ENCODE measurements around the gene GIMAP6.

GIMAP6 gene

DNA sequence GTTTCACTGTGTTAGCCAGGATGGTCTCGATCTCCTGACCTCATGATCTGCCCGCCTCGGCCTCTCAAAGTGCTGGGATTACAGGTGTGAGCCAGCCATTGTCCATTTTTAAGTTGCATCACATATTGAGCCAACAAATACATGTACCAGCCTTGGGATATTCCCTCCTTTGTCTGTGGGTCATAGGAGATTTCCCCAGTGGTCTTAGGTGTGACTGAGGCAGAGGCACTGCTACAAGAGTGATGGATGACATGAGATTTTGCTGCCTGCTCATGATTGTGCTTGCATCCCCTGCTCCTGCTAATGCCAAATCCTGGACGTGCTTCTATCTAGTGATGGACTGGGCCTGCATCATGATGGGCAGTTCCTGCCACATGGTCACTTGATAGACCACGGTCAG, 10.7 kb upstream of the GIMAP6 start:
- no peak overlapping the region for H3K4me3 ChIP-seq (replicated peaks; ENCODE audit: insufficient read depth, low read length)
- no peak overlapping the region for H3K27ac ChIP-seq (replicated peaks)
- no peak for TF ChIP-seq GABPA (IDR thresholded peaks at IDR 0.05; ENCODE audit: low read depth)
- TF ChIP-seq, protein P1, sequence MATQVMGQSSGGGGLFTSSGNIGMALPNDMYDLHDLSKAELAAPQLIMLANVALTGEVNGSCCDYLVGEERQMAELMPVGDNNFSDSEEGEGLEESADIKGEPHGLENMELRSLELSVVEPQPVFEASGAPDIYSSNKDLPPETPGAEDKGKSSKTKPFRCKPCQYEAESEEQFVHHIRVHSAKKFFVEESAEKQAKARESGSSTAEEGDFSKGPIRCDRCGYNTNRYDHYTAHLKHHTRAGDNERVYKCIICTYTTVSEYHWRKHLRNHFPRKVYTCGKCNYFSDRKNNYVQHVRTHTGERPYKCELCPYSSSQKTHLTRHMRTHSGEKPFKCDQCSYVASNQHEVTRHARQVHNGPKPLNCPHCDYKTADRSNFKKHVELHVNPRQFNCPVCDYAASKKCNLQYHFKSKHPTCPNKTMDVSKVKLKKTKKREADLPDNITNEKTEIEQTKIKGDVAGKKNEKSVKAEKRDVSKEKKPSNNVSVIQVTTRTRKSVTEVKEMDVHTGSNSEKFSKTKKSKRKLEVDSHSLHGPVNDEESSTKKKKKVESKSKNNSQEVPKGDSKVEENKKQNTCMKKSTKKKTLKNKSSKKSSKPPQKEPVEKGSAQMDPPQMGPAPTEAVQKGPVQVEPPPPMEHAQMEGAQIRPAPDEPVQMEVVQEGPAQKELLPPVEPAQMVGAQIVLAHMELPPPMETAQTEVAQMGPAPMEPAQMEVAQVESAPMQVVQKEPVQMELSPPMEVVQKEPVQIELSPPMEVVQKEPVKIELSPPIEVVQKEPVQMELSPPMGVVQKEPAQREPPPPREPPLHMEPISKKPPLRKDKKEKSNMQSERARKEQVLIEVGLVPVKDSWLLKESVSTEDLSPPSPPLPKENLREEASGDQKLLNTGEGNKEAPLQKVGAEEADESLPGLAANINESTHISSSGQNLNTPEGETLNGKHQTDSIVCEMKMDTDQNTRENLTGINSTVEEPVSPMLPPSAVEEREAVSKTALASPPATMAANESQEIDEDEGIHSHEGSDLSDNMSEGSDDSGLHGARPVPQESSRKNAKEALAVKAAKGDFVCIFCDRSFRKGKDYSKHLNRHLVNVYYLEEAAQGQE (IDR thresholded peaks at IDR 0.05; ENCODE audit: insufficient replicate concordance, low read depth), result no peak
- no peak for TF ChIP-seq POLR2AphosphoS5 (IDR thresholded peaks at IDR 0.05; ENCODE audit: low read depth)
- no peak for TF ChIP-seq SPI1 (IDR thresholded peaks at IDR 0.05; ENCODE audit: borderline replicate concordance, low read depth)
- TF ChIP-seq, protein P2, sequence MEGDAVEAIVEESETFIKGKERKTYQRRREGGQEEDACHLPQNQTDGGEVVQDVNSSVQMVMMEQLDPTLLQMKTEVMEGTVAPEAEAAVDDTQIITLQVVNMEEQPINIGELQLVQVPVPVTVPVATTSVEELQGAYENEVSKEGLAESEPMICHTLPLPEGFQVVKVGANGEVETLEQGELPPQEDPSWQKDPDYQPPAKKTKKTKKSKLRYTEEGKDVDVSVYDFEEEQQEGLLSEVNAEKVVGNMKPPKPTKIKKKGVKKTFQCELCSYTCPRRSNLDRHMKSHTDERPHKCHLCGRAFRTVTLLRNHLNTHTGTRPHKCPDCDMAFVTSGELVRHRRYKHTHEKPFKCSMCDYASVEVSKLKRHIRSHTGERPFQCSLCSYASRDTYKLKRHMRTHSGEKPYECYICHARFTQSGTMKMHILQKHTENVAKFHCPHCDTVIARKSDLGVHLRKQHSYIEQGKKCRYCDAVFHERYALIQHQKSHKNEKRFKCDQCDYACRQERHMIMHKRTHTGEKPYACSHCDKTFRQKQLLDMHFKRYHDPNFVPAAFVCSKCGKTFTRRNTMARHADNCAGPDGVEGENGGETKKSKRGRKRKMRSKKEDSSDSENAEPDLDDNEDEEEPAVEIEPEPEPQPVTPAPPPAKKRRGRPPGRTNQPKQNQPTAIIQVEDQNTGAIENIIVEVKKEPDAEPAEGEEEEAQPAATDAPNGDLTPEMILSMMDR (IDR thresholded peaks at IDR 0.05; ENCODE audit: insufficient read depth, low read length), result no peak
- DNase-seq (ENCODE audit: low read depth in 1 of 2, low spot score in 1 of 2), result no peak
- no peaks in the 10 kb centered on the region for H3K27me3 ChIP-seq (ENCODE audit: insufficient read depth, poor library complexity, severe bottlenecking)

DNA sequence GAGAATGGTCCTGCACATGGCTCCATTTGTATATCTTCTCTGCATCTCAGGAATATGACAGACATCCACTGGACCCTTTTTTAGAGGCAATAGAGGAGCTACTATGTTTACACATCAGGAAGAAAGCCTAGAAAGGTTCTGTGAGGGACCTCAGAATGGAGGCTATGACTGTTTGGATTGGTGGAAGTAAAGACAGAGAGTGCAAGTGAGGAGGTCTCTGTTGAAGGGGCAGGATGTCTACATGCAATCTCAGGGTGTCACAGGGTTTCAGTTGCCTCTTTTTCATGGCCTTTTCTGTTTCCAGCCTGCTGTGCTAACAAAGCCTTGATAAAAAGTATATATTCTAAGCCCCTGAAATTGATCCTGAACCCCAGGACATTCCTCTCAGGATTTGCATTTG, 9.7 kb upstream of the GIMAP6 start:
- DNase-seq (ENCODE audit: low read depth in 1 of 2, low spot score in 1 of 2), result no peak
- no peak overlapping the region for H3K4me3 ChIP-seq (replicated peaks; ENCODE audit: insufficient read depth, low read length)
- H3K27ac ChIP-seq (replicated peaks), result no peak overlapping the region
- no peaks in the 10 kb centered on the region for H3K27me3 ChIP-seq (ENCODE audit: insufficient read depth, poor library complexity, severe bottlenecking)
- TF ChIP-seq, protein P2 (IDR thresholded peaks at IDR 0.05; ENCODE audit: insufficient read depth, low read length), result no peak
- TF ChIP-seq POLR2AphosphoS5 (IDR thresholded peaks at IDR 0.05; ENCODE audit: low read depth) (no peak), GABPA (IDR thresholded peaks at IDR 0.05; ENCODE audit: low read depth) (no peak), SPI1 (IDR thresholded peaks at IDR 0.05; ENCODE audit: borderline replicate concordance, low read depth) (no peak)
- TF ChIP-seq, protein P1 (IDR thresholded peaks at IDR 0.05; ENCODE audit: insufficient replicate concordance, low read depth), result no peak

DNA sequence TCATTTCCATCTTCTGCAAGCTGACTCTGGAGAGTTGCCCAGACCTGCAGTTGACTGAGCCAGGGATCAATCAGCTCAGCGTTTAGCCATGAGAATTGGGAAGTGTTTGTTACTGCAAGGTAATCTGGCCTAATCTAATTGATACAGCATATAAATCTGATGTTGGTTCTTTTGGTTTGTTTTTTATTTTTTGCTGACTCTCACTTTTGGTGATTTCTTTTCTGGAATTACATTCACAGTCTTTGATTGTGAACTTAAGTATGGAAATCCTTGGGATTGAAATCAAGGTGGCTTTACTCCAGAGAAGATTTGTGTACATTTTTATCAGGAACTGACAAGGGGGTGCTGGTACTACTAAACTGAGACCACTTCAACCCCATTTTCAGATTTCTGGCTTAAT, 1.7 kb upstream of the GIMAP6 start:
- Histone ChIP-seq H3K27ac (replicated peaks) (no peak overlapping the region), H3K27me3 (ENCODE audit: insufficient read depth, poor library complexity, severe bottlenecking) (no peaks in the 10 kb centered on the region), H3K4me3 (replicated peaks; ENCODE audit: insufficient read depth, low read length) (no peak overlapping the region)
- TF ChIP-seq GABPA (IDR thresholded peaks at IDR 0.05; ENCODE audit: low read depth), result no peak
- TF ChIP-seq, protein P1 (IDR thresholded peaks at IDR 0.05; ENCODE audit: insufficient replicate concordance, low read depth), result no peak
- TF ChIP-seq POLR2AphosphoS5 (IDR thresholded peaks at IDR 0.05; ENCODE audit: low read depth), result no peak
- no peak for TF ChIP-seq SPI1 (IDR thresholded peaks at IDR 0.05; ENCODE audit: borderline replicate concordance, low read depth)
- TF ChIP-seq, protein P2 (IDR thresholded peaks at IDR 0.05; ENCODE audit: insufficient read depth, low read length), result no peak
- no peak for DNase-seq (ENCODE audit: low read depth in 1 of 2, low spot score in 1 of 2)

All from HL-60 (cell line).